ENCODE results near the gene COX5A. TPM values are rescaled to one million over a fixed set of nuclear protein-coding genes. Genes with fewer than 3 reads are reported as not detected.
A peak's percentile ranks its signal among the peaks of the same experiment; 100 is the strongest.

COX5A gene
- total and polyA plus RNA-seq, 11 donors, result 754 to 2,918 (median 1,211) TPM

DNA sequence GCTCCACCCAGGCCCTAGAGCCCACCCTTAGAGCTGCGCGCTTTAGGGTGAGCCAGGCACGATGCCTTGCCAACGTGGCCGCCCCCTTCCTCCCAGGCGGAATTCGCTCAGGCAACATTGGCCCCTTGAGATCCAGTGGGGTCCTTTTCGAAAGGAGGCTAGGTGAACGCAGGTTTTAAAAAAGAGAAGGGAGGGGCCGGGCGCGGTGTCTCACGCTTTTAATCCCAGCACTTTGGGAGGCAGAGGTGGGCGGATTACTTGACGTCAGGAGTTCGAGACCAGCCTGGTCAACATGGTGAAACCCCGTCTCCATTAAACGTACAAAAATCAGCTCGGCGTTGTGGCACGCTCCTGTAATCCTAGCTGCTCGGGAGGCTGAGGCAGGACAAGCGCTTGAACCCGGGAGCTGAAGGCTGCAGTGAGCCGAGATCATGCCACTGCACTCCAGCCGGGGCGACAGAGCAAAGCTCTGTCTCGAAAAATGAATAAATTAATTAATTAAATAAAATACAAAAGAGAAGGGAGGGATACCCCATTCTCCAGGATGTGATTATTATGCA lies 19.7 kb upstream of the COX5A start:
- peak overlapping the region in 11 of 12 donors; percentile 47 to 85 (median 77) for H3K27ac ChIP-seq
- TF ChIP-seq, protein P1, sequence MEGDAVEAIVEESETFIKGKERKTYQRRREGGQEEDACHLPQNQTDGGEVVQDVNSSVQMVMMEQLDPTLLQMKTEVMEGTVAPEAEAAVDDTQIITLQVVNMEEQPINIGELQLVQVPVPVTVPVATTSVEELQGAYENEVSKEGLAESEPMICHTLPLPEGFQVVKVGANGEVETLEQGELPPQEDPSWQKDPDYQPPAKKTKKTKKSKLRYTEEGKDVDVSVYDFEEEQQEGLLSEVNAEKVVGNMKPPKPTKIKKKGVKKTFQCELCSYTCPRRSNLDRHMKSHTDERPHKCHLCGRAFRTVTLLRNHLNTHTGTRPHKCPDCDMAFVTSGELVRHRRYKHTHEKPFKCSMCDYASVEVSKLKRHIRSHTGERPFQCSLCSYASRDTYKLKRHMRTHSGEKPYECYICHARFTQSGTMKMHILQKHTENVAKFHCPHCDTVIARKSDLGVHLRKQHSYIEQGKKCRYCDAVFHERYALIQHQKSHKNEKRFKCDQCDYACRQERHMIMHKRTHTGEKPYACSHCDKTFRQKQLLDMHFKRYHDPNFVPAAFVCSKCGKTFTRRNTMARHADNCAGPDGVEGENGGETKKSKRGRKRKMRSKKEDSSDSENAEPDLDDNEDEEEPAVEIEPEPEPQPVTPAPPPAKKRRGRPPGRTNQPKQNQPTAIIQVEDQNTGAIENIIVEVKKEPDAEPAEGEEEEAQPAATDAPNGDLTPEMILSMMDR (IDR thresholded peaks at IDR 0.05), result no peak
- no peak for TF ChIP-seq POLR2A (IDR thresholded peaks at IDR 0.05)
- H3K36me3 ChIP-seq, result no peaks in the 10 kb centered on the region
- H3K4me1 ChIP-seq, result peaks cover 0 to 58% (median 37%) of the 10 kb centered on the region in 12 donors
- peaks cover 0 to 27% (median 10%) of the 10 kb centered on the region in 9 donors for H3K27me3 ChIP-seq
- H3K4me3 ChIP-seq, result peak overlapping the region; percentile 23 to 73 (median 58)
- DNase-seq (no peak), ATAC-seq (no peak)
- intact Hi-C loops (cut with DNase I), result loop anchor here in 4 of 10 donors (10.0 kb wide), 2 partner anchors 247 to 323 kb away; partner anchors contain the start of gene C15orf39 (in 3 of the 4)
- 5 to 8% (median 6%) methylated on average over 21 to 28 of the region's 28 CpGs for WGBS, 4 donors
- H3K9me3 ChIP-seq, result no peaks in the 10 kb centered on the region

DNA sequence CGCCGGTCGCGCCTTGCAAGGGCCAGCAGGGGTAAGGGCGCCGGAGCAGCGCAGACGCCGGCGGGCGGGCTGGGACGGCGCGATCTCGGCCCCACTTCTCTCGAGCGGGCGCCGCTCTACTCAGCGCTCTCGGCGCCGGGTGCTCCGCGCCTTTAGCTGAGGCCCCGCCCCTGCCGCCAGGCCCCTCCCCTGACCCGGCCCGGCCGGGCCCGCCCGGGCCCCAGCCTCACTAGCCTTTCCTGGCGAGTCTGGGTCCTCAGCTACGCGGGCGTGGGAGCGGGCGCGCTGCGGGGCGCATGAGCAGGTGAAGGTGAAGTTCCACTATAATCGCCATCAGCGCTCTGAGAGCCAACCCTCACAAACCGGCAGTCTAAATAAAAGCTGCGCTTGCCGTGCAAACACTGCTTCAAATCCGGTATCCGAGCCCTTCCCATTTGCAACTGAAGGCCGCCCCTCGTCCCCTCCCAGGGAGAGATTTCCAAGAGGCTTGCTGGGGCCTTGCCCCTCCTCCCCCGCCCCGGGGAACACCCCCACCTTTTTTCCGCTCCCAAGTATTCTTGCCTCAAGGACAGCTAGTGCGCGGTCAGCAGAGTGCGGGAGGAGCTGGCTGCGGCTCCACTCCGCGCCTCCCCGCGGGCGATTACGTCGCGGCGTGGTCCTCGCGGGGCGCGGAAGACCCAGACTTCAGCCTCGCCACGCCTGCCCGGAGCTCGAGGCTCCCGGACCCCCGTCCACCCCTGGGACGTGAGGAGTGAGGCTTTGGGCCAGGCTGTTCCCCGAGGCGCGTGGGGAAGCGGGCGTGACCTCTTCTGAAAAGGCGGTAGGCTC lies 19.0 kb upstream of the COX5A start, which contains the start of gene RPP25:
RPP25 (minus strand) TSS at position 125 of the 828 bp plus-strand sequence. CDS start 189 bp downstream, outside the sequence.
- peaks cover 0 to 58% (median 37%) of the 10 kb centered on the region in 12 donors for H3K4me1 ChIP-seq
- WGBS, 4 donors, result 0 to 1% (median 0%) methylated on average over 34 to 83 of the region's 83 CpGs

DNA sequence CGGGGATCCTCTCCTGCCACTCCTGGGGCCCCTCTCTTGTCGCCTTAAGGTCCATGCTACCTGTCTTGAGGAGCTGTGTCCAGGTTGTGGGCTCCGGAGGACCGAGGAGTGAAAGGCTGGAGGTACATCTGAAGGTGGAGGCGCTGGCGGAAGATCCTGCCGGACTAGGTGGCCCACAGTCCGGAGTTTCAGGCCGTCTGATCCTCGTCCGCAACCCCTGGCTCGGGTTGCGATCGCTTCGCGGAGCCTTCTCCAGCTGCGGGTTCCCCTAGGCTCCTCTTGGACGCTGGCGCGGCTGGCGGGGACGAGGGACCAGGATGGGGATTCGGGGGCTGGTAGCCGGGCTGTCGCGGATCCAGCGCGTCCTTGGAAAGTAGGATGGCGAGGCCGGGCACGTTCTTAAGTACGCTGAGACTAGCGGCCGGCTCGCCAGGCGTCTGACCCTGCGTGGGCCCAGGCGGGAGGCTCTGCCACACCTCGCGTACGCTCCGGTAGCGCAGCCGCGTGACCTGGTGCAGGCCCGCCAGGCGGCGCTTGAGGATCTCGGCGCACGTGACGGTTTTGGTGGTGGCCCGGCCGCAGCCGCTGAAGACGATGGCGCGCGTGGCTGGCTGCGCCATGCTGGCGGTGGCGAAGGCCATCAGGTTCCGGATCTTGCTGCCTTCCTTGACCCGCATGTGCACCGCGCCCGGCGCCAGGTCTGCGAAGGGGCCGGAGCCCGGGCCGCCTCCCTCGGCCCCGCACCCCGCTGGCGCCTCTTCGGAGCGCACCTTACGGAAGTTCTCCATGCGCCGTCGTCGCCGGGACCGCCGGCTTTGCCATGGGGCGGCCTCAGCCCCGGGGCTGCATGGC lies 18.1 kb upstream of the COX5A start:
- no peak for TF ChIP-seq POLR2A (IDR thresholded peaks at IDR 0.05)
- TF ChIP-seq, protein P1 (IDR thresholded peaks at IDR 0.05), result peak; percentile 21 to 64 (median 42)
- DNase-seq (peak; percentile 69 to 88 (median 80)), ATAC-seq (peak in 3 of 4 donors; percentile 44 to 72 (median 56))
- no peaks in the 10 kb centered on the region for H3K9me3 ChIP-seq
- H3K4me1 ChIP-seq, result peaks cover 0 to 58% (median 37%) of the 10 kb centered on the region in 12 donors
- WGBS, 4 donors, result 12 to 50% (median 16%) methylated on average over 20 to 88 of the region's 88 CpGs
- H3K36me3 ChIP-seq, result no peaks in the 10 kb centered on the region
- intact Hi-C loops (cut with DNase I), result loop anchor here in 4 of 10 donors (10.0 kb wide), 2 partner anchors 249 to 321 kb away; partner anchors contain the start of gene C15orf39 (in 3 of the 4)
- H3K27ac ChIP-seq, result peak overlapping the region in 11 of 12 donors; percentile 47 to 85 (median 77)
- H3K4me3 ChIP-seq, result peak overlapping the region; percentile 23 to 73 (median 58)
- peaks cover 0 to 27% (median 10%) of the 10 kb centered on the region in 9 donors for H3K27me3 ChIP-seq

More for the DNA sequence above, 19.0 kb upstream of the COX5A start, which contains the start of gene RPP25:
- Histone ChIP-seq H3K27me3 (peaks cover 0 to 27% (median 10%) of the 10 kb centered on the region in 9 donors), H3K27ac (peak within 1 kb of the TSS; percentile 47 to 85 (median 76)), H3K4me3 (peak within 1 kb of the TSS; percentile 23 to 73 (median 58)), H3K36me3 (no peaks in the 10 kb centered on the region), H3K9me3 (no peaks in the 10 kb centered on the region)
- intact Hi-C loops (cut with DNase I), result loop anchor here in 4 of 10 donors (10.0 kb wide), 2 partner anchors 248 to 322 kb away; partner anchors contain the start of gene C15orf39 (in 3 of the 4)
- DNase-seq, result peak; percentile 74 to 90 (median 78)
- peak in 1 of 2 donors; percentile 82 for TF ChIP-seq POLR2A (IDR thresholded peaks at IDR 0.05)
- TF ChIP-seq, protein P1 (IDR thresholded peaks at IDR 0.05), result no peak
- ATAC-seq, result peak; percentile 73 to 91 (median 88)
